CD14-positive monocyte (primary cell): ENCODE results near the gene GRID1. TPM values are rescaled to one million over a fixed set of nuclear protein-coding genes. Genes with fewer than 3 reads are reported as not detected.

ENCODE experiments used
- DNase-seq, 3 donors: peaks; one replicate each; pipeline ENCODE4 v3.0.0-alpha.2; 2011 to 2022
- H2AFZ ChIP-seq: 2 replicates; pipeline ENCODE4 v1.6.0; 2012; ENCODE audit warnings: mild to moderate bottlenecking, low read depth, low read length, inconsistent platforms; ENCODE audit not compliant: insufficient read depth, poor library complexity, severe bottlenecking
- H3K27ac ChIP-seq, 2 donors: 1 replicate in 1 of 2; 2 replicates in 1 of 2; pipeline ENCODE4 v1.5.1; 2012 to 2013; ENCODE audit warnings: low read length in 2 of 2, control low read depth in 1 of 2, inconsistent platforms in 1 of 2, low read depth in 1 of 2, mild to moderate bottlenecking in 1 of 2
- H3K27me3 ChIP-seq, 2 donors: one replicate each; pipeline versions ENCODE4 v1.6.0 to v1.6.1; 2011 to 2013; ENCODE audit warnings: low read length in 2 of 2; ENCODE audit not compliant: control insufficient read depth in 2 of 2, insufficient read depth in 2 of 2
- H3K36me3 ChIP-seq, 2 donors: replicated peaks in 1 of 2; 1 replicate in 1 of 2; 2 replicates in 1 of 2; pipeline versions ENCODE4 v1.5.1 to v1.6.1; 2012 to 2013; ENCODE audit warnings: low read length in 2 of 2, control low read depth in 1 of 2, inconsistent platforms in 1 of 2, mild to moderate bottlenecking in 1 of 2; ENCODE audit not compliant: insufficient read depth in 2 of 2, control insufficient read depth in 1 of 2
- H3K4me1 ChIP-seq, 2 donors: 1 replicate in 1 of 2; 2 replicates in 1 of 2; pipeline versions ENCODE4 v1.5.1 to v1.6.1; 2012 to 2013; ENCODE audit warnings: low read length in 2 of 2, control low read depth in 1 of 2, inconsistent platforms in 1 of 2, mild to moderate bottlenecking in 1 of 2, moderate library complexity in 1 of 2; ENCODE audit not compliant: insufficient read depth in 2 of 2, control insufficient read depth in 1 of 2
- H3K4me2 ChIP-seq: replicated peaks from 2 replicates; pipeline ENCODE3; 2012; ENCODE audit warnings: low read length, moderate library complexity, mild to moderate bottlenecking; ENCODE audit not compliant: poor library complexity, severe bottlenecking; ENCODE audit errors: extremely low read depth
- H3K4me3 ChIP-seq, 3 experiments: fragments of 200-600 bp in 1 of 3; sonication (generic) in 1 of 3; replicated peaks in 1 of 3; 1 replicate in 2 of 3; 2 replicates in 1 of 3; pipeline ENCODE4 v1.5.1; 2011 to 2013; ENCODE audit warnings: low read length in 3 of 3, mild to moderate bottlenecking in 3 of 3, control low read depth in 2 of 3, low read depth in 2 of 3, inconsistent platforms in 1 of 3, moderate library complexity in 1 of 3
- H3K79me2 ChIP-seq: 2 replicates; pipeline ENCODE4 v1.6.0; 2012; ENCODE audit warnings: mild to moderate bottlenecking, control low read depth, inconsistent platforms, low read length, moderate library complexity; ENCODE audit not compliant: insufficient read depth
- H3K9ac ChIP-seq: 2 replicates; pipeline ENCODE4 v1.6.0; 2017; ENCODE audit warnings: low read length, mild to moderate bottlenecking; ENCODE audit not compliant: insufficient read depth, poor library complexity, severe bottlenecking
- H3K9me3 ChIP-seq, 2 donors: replicated peaks in 1 of 2; 1 replicate in 1 of 2; 2 replicates in 1 of 2; pipeline versions ENCODE4 v1.5.1 to v1.6.1; 2012 to 2013; ENCODE audit warnings: low read length in 2 of 2, control low read depth in 1 of 2; ENCODE audit not compliant: control insufficient read depth in 1 of 2, insufficient read depth in 1 of 2
- H4K20me1 ChIP-seq: 2 replicates; pipeline ENCODE4 v1.6.0; 2012; ENCODE audit warnings: mild to moderate bottlenecking, low read length, control low read depth, moderate library complexity; ENCODE audit not compliant: insufficient read depth
- H3K27ac Mint-ChIP-seq, 7 donors: one replicate each; pipeline ENCODE4 v1.8.0; 2020; ENCODE audit warnings: mild to moderate bottlenecking in 7 of 7, mixed read lengths in 7 of 7, moderate library complexity in 6 of 7, inconsistent platforms in 2 of 7
- H3K27me3 Mint-ChIP-seq, 3 donors: one replicate each; pipeline ENCODE4 v1.8.0; 2021 to 2022; ENCODE audit warnings: low read depth in 3 of 3, mild to moderate bottlenecking in 3 of 3, mixed read lengths in 3 of 3, moderate library complexity in 3 of 3, inconsistent platforms in 1 of 3
- H3K36me3 Mint-ChIP-seq, 2 donors: one replicate each; pipeline ENCODE4 v1.8.0; 2020; ENCODE audit warnings: mixed read lengths in 2 of 2, inconsistent platforms in 1 of 2, mild to moderate bottlenecking in 1 of 2
- H3K4me1 Mint-ChIP-seq: one replicate; pipeline ENCODE4 v1.8.0; 2020; ENCODE audit warnings: mild to moderate bottlenecking, mixed read lengths
- H3K4me3 Mint-ChIP-seq, 2 donors: one replicate each; pipeline ENCODE4 v1.8.0; 2020; ENCODE audit warnings: mild to moderate bottlenecking in 2 of 2, mixed read lengths in 2 of 2, moderate library complexity in 1 of 2
- H3K9me3 Mint-ChIP-seq, 7 donors: one replicate each; pipeline ENCODE4 v1.8.0; 2020 to 2022; ENCODE audit warnings: mixed read lengths in 7 of 7, mild to moderate bottlenecking in 6 of 7, moderate library complexity in 6 of 7, inconsistent platforms in 2 of 7
- CTCF ChIP-seq: fragments of 200-600 bp; IDR thresholded peaks from one replicate; pipeline ENCODE4 v1.8.0; 2022; ENCODE audit warnings: antibody characterized with exemption, mild to moderate bottlenecking
- WGBS: methylation state at CpG from one replicate; pipeline ENCODE4 v1.1.5; 2013; ENCODE audit warnings: missing lambda C conversion rate; ENCODE audit not compliant: insufficient coverage; 5-methylcytosine and 5-hydroxymethylcytosine counted together
- intact Hi-C, 2 donors: fragments of 100-400 bp; cut with micrococcal nuclease; formaldehyde crosslinking; loops; one replicate each; pipeline versions ENCODE4 v1.15.0 to v1.15.1; 2023
- polyA plus RNA-seq, 3 donors: library from polyadenylated mRNA; depleted of rRNA in 1 of 3; unstranded in 2 of 3; stranded (reverse) in 1 of 3; fragments of 300-500 nt in 2 of 3; fragments of >200 nt in 1 of 3; fragmentation: Illumina TruSeq in 2 of 3; gene quantifications; 1 replicate in 2 of 3; 2 replicates in 1 of 3; pipeline ENCODE4 v1.2.3, GENCODE V29; 2012 to 2021

GRID1 gene
- polyA plus RNA-seq, 3 donors = not detected

GRCh38 chr10:86139066-86139657 is 227.4 kb downstream of the GRID1 start:
- Mint-ChIP-seq H3K9me3 (peaks cover 0 to 2% (median 0%) of the 10 kb centered on the region in 7 donors), H3K4me3 (no peak overlapping the region), H3K4me1 (no peaks in the 10 kb centered on the region), H3K27me3 (peaks cover 0 to 2% (median 0%) of the 10 kb centered on the region in 3 donors), H3K36me3 (no peaks in the 10 kb centered on the region), H3K27ac (no peak overlapping the region)
- no peak overlapping the region for H2AFZ ChIP-seq
- intact Hi-C loops = no loop called here
- H4K20me1 ChIP-seq = no peaks in the 10 kb centered on the region
- no peaks in the 10 kb centered on the region for H3K79me2 ChIP-seq
- no peaks in the 10 kb centered on the region for H3K9me3 ChIP-seq
- H3K4me3 ChIP-seq = no peak overlapping the region
- H3K36me3 ChIP-seq = no peaks in the 10 kb centered on the region
- no peaks in the 10 kb centered on the region for H3K4me1 ChIP-seq
- no peak overlapping the region for H3K9ac ChIP-seq
- H3K4me2 ChIP-seq = no peak overlapping the region
- peak; percentile 27 for TF ChIP-seq CTCF
- H3K27me3 ChIP-seq = no peaks in the 10 kb centered on the region
- WGBS = 86% methylated on average over 11 of the region's 11 CpGs
- no peak for DNase-seq
- H3K27ac ChIP-seq = no peak overlapping the region

GRCh38 chr10:86138551-86139065 is 228.0 kb downstream of the GRID1 start:
- Histone ChIP-seq H3K4me2 (no peak overlapping the region), H3K9me3 (no peaks in the 10 kb centered on the region), H3K27me3 (no peaks in the 10 kb centered on the region), H4K20me1 (no peaks in the 10 kb centered on the region), H3K4me1 (no peaks in the 10 kb centered on the region), H3K4me3 (no peak overlapping the region), H2AFZ (no peak overlapping the region), H3K79me2 (no peaks in the 10 kb centered on the region), H3K27ac (no peak overlapping the region), H3K9ac (no peak overlapping the region), H3K36me3 (no peaks in the 10 kb centered on the region)
- intact Hi-C loops = no loop called here
- Mint-ChIP-seq H3K9me3 (peaks cover 0 to 3% (median 0%) of the 10 kb centered on the region in 7 donors), H3K36me3 (no peaks in the 10 kb centered on the region), H3K4me3 (no peak overlapping the region), H3K27me3 (peaks cover 0 to 2% (median 0%) of the 10 kb centered on the region in 3 donors), H3K4me1 (no peaks in the 10 kb centered on the region), H3K27ac (no peak overlapping the region)
- no peak for DNase-seq
- TF ChIP-seq CTCF = no peak
- 95% methylated on average over 11 of the region's 18 CpGs for WGBS
